GM19193 (cell line): Measurements from ENCODE around the gene PDLIM3.

Experiments
- POLR2A ChIP-seq: IDR thresholded peaks from 4 replicates; pipeline ENCODE4 v1.6.1; 2011; ENCODE audit not compliant: insufficient read depth, insufficient read length; ENCODE audit errors: extremely low read depth

The PDLIM3 gene

GRCh38 chr4:185510806-185511205 is 24.5 kb downstream of the PDLIM3 start:
- TF ChIP-seq POLR2A: no peak

GRCh38 chr4:185508181-185508580 is 27.1 kb downstream of the PDLIM3 start:
- no peak for TF ChIP-seq POLR2A

- no peak for TF ChIP-seq POLR2A
Measured at GRCh38 chr4:185506422-185506821, 28.9 kb downstream of the PDLIM3 start.

- no peak for TF ChIP-seq POLR2A
Measured at GRCh38 chr4:185504098-185505047, 30.9 kb downstream of the PDLIM3 start.

GRCh38 chr4:185502386-185502785 is 32.9 kb downstream of the PDLIM3 start:
- no peak for TF ChIP-seq POLR2A

- no peak for TF ChIP-seq POLR2A
Measured at GRCh38 chr4:185500576-185500975, 34.7 kb downstream of the PDLIM3 start.

GRCh38 chr4:185500035-185500434 is 35.3 kb downstream of the PDLIM3 start:
- TF ChIP-seq POLR2A: no peak

GRCh38 chr4:185488650-185489049 is 46.7 kb downstream of the PDLIM3 start:
- TF ChIP-seq POLR2A: no peak

- no peak for TF ChIP-seq POLR2A
Measured at GRCh38 chr4:185481401-185481800, 53.9 kb downstream of the PDLIM3 start.

- TF ChIP-seq POLR2A: no peak
Measured at GRCh38 chr4:185480016-185480732, 55.1 kb downstream of the PDLIM3 start.

GRCh38 chr4:185479507-185479971 is 55.8 kb downstream of the PDLIM3 start:
- TF ChIP-seq POLR2A: no peak

- no peak for TF ChIP-seq POLR2A
Measured at GRCh38 chr4:185473247-185473646, 62.1 kb downstream of the PDLIM3 start.

- TF ChIP-seq POLR2A: no peak
Measured at GRCh38 chr4:185472103-185472542, 63.2 kb downstream of the PDLIM3 start.

- TF ChIP-seq POLR2A: peak; percentile 31
Measured at GRCh38 chr4:185471235-185472102, 63.8 kb downstream of the PDLIM3 start, which contains the start of gene CCDC110. Gene CCDC110 (minus strand): TSS chr4:185471733. CDS start chr4:185471683, 50 bp downstream.
